Effector memory CD8-positive, alpha-beta T cell (primary cell): ENCODE data around the gene SAMM50.

Source experiments
- ATAC-seq: fragments of 150-1000 bp; cut with Tn5 transposase; replicated peaks from 2 replicates; pipeline ENCODE4 v1.10.0; 2021; ENCODE audit warnings: mild to moderate bottlenecking, moderate library complexity
- DNase-seq, 3 experiments: peaks; one replicate each; pipeline ENCODE4 v3.0.0; 2021
- H3K27ac Mint-ChIP-seq, 2 donors: one replicate each; pipeline ENCODE4 v1.8.0; 2022; ENCODE audit warnings: mild to moderate bottlenecking in 2 of 2, mixed read lengths in 2 of 2, moderate library complexity in 2 of 2
- H3K27me3 Mint-ChIP-seq, 2 donors: one replicate each; pipeline ENCODE4 v1.8.0; 2022; ENCODE audit warnings: mixed read lengths in 2 of 2
- H3K36me3 Mint-ChIP-seq: one replicate; pipeline ENCODE4 v1.8.0; 2022; ENCODE audit warnings: mild to moderate bottlenecking, moderate library complexity, mixed read lengths; ENCODE audit not compliant: insufficient read depth
- H3K4me1 Mint-ChIP-seq, 2 donors: one replicate each; pipeline ENCODE4 v1.8.0; 2022; ENCODE audit warnings: low read depth in 2 of 2, mixed read lengths in 2 of 2
- H3K4me3 Mint-ChIP-seq, 2 donors: one replicate each; pipeline ENCODE4 v1.8.0; 2022; ENCODE audit warnings: mild to moderate bottlenecking in 2 of 2, mixed read lengths in 2 of 2, moderate library complexity in 2 of 2
- H3K9me3 Mint-ChIP-seq, 2 donors: one replicate each; pipeline ENCODE4 v1.8.0; 2022; ENCODE audit warnings: mixed read lengths in 2 of 2

Gene SAMM50

GRCh38 chr22:44037519-44038375 is 82.5 kb downstream of the SAMM50 start:
- Mint-ChIP-seq H3K27me3 (no peaks in the 10 kb centered on the region), H3K9me3 (no peaks in the 10 kb centered on the region), H3K27ac (no peak overlapping the region), H3K36me3 (peaks cover under 1% of the 10 kb centered on the region), H3K4me1 (peaks cover 0 to 5% of the 10 kb centered on the region in 2 donors), H3K4me3 (no peak overlapping the region)
- ATAC-seq (no peak), DNase-seq (no peak)

- Mint-ChIP-seq H3K4me1 (peaks cover 0 to 5% of the 10 kb centered on the region in 2 donors), H3K4me3 (no peak overlapping the region), H3K27me3 (no peaks in the 10 kb centered on the region), H3K36me3 (no peaks in the 10 kb centered on the region), H3K9me3 (no peaks in the 10 kb centered on the region), H3K27ac (peak overlapping the region in 1 of 2 donors; percentile 54)
- DNase-seq (no peak), ATAC-seq (no peak)
Observed at GRCh38 chr22:44039566-44040171, 84.4 kb downstream of the SAMM50 start.

GRCh38 chr22:44042249-44043218 is 87.3 kb downstream of the SAMM50 start:
- no peaks in the 10 kb centered on the region for H3K9me3 Mint-ChIP-seq
- DNase-seq (no peak), ATAC-seq (no peak)
- H3K27me3 Mint-ChIP-seq = no peaks in the 10 kb centered on the region
- H3K36me3 Mint-ChIP-seq = no peaks in the 10 kb centered on the region
- H3K4me3 Mint-ChIP-seq = no peak overlapping the region
- peaks cover 5 to 12% of the 10 kb centered on the region in 2 donors for H3K4me1 Mint-ChIP-seq
- no peak overlapping the region for H3K27ac Mint-ChIP-seq

- Mint-ChIP-seq H3K9me3 (no peaks in the 10 kb centered on the region), H3K4me3 (no peak overlapping the region), H3K36me3 (no peaks in the 10 kb centered on the region), H3K27me3 (no peaks in the 10 kb centered on the region), H3K4me1 (peaks cover 10 to 14% of the 10 kb centered on the region in 2 donors), H3K27ac (peak overlapping the region in 1 of 2 donors; percentile 47)
- DNase-seq (no peak), ATAC-seq (no peak)
Observed at GRCh38 chr22:44045145-44045544, 89.9 kb downstream of the SAMM50 start.
